Fibroblast of the conjunctiva (primary cell): ENCODE results near the gene TXK.
"Not testable (repeated sequence)": the region's sequence is repeated elsewhere in the genome, so short reads cannot be mapped to it uniquely, and the experiment has no call there.

Source experiments
- DNase-seq: peaks from one replicate; pipeline ENCODE4 v3.0.0-alpha.2; 2010; ENCODE audit warnings: low read depth

Gene TXK

DNA sequence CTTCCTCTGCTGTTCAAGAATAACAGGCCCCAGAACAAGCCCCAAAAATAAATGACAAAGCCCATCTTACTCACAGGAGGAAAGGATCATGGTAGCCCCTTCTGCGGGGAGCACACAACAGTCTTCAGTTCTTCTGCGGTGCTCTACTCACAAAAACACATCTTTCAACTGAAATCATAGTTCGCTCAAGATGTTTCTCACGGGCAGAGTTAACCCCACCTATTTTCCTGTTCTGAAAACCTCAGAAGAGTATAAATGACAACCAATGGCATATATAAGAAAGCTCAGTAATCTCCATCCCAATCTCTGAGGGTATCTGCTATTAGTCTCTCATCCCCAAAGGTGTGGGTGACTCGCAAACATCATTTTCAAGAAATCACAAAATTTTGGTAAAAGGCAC is at the start of gene TXK:
TSS of gene TXK (minus strand) at position 170 of the 400 bp plus-strand sequence. CDS start at position 90, 80 bp downstream.
- DNase-seq, result no peak

- no peak for DNase-seq
Observed at GRCh38 chr4:48180234-48180633, 46.2 kb upstream of the TXK start.

- no peak for DNase-seq
Observed at GRCh38 chr4:48178931-48179330, 44.9 kb upstream of the TXK start.

DNA sequence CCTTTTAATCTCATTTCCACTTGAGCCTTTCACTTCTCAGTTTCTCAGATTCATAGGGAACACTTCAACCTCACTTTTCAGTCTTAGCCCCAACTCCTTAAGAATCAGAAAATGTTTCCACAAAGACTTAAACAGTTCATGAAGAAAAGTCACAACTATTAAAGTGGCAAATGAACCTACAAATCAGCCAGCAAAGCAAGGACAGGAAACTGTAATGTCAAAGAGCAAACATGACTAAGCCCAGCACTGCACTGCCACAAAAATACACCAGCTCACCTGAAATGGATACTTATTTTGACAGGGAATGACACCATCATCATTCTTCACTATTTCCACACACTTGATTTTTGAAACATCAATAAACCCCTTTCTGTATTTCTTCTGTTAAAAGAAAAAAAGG is 41.8 kb upstream of the TXK start:
- no peak for DNase-seq

- DNase-seq, result no peak
Observed at GRCh38 chr4:48175328-48175727, 41.3 kb upstream of the TXK start.

DNA sequence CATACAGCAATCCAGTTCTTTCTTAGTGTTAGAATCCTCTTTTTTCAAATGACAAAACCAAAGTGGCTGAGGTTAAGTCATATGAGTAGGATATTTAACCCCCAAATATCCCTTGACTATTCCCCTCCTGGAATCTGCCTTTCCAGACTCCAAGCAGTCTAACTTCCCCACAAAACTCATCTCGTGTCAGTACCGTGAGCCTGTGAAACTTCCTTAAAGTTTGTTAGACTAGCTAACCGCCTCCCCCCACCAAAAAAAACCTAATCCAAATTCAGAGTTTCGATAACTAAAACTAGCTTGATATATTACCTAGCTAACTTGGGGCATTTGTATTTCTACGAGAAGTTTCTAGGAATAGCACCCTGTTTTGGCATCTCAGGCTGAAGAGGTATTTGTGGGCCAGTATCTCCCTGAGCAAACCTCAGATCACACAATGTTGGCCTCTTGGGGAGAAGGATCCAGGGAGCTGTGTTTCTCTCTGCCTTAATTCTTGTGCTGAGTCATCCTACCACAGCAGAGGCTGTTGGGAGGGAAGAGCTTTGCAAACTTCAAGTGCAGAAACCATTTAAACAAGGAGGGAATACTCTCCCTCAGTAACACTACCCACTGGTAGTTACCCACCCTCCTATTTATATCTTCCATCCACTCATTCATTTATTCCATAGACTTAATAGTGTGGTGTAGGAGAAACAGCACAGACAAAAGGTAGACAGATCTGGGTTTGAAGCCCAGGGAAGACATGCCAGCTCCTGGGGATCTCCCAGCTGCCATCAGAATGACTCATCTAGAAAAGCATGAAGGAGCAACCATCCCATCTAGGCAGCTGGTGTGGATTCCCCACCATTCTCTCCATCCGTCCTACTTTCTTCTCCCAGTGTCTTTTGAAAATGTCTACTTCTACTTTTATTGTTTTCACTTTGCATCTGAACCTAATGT is 39.3 kb upstream of the TXK start:
- DNase-seq, result peak; percentile 56

DNA sequence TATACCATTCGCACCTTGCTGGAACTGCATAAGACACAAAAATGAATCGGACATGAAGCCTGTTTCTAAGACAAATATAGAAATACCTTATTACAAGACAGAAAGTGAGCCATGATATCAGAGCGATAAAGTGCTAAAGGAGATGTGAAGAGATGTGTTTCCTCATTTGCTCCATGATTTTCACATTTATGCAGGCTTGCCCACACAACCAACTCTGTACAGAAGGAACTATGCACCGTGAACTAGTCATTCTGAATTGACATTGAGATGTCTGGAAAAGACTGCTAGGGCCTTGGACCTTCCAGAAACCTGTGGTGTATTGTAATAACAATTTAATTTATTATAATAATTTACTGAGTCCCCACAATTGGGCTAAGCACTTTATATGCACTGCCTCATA is 38.6 kb upstream of the TXK start:
- DNase-seq, result no peak

DNA sequence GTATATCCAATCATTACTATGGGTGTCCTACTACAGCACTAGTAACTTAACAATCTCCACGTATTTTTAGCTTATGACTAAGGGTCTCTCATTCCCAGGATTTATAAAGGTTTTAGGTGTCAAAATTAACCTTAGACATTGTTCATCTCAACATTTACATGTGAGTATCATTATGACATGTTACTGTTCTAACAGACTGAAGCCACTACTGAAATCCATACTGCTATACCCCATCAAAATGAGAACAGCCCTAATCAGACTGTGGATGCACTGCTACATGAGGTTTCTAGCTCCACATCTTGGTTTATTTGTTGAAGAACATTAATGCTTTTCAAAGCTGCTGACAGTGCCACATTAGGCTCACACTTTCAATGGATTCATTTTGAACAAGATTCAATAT is 35.6 kb upstream of the TXK start:
- DNase-seq, result no peak

DNA sequence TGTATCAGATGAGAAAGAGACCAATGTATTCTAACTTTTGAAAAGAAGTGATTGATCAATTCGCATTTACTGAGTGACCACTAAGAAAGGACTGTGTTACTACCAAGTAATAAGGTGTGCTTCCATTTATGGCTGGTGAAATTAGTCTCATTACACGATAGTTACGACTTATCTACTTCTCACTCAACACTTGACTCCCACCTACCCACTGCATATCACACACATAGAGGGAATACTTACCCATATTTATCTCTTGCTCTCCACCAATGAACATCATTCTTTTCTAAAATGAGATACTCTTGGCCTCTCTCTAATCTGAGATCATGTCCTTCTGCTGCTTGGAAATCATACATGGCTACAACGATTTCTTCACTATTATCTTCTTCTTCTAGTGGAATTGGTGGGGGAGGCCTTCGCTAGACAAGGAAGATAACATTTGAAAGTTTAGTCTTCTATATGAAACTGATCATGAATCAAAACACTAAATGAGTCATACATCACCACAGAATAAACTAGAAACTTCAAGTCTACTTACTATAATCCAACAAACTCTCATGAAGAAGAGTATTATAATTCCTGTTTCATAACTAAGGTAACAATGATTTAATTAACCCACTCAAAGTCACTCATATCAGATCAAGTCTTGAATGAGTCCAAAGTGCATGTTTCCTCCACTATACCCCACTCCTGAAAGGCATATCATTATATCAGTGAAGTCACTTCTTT is 33.7 kb upstream of the TXK start:
- no peak for DNase-seq

- DNase-seq, result not testable (repeated sequence)
Observed at GRCh38 chr4:48164561-48164960, 30.5 kb upstream of the TXK start.

- no peak for DNase-seq
Observed at GRCh38 chr4:48163746-48164145, 29.7 kb upstream of the TXK start.

GRCh38 chr4:48162162-48162561 is 28.1 kb upstream of the TXK start:
- no peak for DNase-seq

DNA sequence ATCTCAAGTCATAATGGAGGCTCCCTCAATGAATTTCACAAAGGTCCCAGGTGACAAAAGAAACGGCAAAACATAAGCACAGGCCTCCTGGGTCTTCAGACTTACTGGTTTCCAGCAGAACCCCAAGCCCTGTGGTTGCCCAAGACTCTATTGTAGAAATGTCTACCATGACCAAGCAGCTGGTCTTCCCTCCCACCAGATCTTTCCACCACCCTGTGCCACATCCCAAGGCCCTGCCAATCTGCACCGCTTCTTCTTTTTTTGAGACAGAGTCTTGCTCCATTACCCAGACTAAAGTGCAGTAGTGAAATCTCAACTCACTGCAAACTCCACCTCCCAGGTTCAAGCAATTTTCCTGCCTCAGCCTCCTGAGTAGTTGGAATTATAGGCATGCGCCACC is 23.2 kb upstream of the TXK start:
- no peak for DNase-seq

DNA sequence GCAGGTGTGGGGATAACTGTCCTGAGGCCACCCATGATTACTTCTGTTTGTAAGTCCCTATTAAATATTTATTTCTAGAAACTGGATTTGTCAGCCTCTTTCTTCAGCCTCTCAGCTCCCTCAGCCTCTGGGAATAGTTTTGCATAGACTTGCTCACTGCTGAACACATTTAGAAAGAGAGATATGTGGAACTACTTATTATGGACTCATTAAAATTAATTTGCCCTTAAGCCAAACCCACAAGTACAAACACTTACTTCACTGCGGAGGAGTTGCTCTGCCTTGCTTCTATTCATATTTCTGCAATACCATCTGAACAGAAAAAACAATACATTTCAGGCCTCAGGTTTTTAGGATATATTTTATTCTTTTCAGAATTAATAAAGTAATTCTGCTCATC is 22.4 kb upstream of the TXK start:
- no peak for DNase-seq

GRCh38 chr4:48153791-48154550 is 19.9 kb upstream of the TXK start:
- no peak for DNase-seq

DNA sequence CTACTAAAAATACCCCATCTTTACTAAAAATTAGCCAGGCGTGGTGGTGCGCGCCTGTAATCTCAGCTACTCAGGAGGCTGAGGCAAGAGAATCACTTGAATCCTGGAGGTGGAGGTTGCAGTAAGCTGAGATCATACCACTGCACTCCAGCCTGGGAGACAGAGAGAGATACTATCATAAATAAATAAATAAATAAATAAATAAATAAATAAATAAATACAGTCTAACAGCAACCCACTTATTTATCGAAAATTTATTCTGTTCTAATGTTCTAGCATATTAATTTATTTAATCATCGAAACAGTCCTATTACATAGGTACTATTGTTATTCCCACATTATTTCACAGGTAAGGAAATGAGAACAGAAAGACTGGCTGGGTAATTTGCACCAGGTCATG is 18.2 kb upstream of the TXK start:
- no peak for DNase-seq

GRCh38 chr4:48149827-48150370 is 15.8 kb upstream of the TXK start:
- no peak for DNase-seq

GRCh38 chr4:48147621-48148020 is 13.6 kb upstream of the TXK start:
- no peak for DNase-seq

DNA sequence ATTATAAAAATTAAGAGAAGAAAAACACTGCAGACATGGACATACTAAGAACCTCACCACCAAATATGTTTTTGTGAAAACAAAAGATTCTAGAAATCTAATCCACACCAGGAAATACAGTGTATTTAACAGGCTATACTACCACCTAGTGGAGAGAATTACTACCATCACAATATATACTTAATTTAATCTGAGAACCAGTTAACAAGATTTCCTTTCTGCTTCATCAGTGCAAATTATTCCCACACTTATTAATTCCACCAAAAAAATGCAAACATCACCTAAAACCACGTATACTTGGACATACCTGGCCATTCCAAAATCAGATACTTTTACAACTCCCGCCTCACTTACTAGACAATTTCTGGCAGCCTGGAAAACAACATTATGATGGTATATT is 7.0 kb upstream of the TXK start:
- peak; percentile 30 for DNase-seq

DNA sequence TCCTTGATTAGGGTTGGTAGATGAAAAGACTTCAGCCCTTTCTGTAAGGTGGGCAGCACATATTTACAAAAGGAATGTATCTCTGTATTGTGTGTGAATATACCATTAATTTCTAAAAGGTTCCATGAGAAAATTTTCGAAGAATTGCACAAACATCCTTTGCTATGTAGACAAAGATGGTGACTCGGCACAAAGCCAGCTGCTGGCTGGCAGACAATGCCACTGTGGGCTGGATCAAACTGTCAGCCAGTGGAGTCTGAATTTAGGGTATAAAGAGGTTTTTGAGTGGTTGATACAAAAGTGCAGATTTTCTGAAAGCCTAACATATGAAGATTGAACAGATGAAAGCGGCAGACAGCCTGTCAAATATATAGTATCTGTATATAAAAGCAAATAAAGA is 5.6 kb upstream of the TXK start:
- DNase-seq, result no peak

GRCh38 chr4:48138936-48139335 is 4.9 kb upstream of the TXK start:
- no peak for DNase-seq

DNA sequence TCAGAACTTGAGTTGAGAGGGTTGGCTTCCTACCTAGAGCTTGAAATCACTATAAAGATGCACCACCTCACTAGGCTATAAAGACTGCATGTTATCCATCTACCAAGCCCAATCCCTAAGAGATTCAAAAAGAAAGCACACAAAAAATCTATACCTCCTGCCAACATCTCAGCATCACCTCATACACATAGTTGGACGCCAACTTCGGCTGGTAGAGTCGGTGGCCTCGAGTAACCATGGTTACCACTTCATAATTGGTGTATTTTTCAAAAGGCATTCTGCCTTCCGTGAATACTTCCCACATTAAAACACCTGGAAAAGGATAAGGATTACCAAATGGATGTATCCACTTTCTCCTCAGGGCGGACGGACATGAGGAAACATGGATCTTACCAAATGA is 4.5 kb upstream of the TXK start:
- no peak for DNase-seq
